NCI-H2227 treated with DMSO at 0.1 percent for 48 hours (cell line): ENCODE results near the gene ETFA.

ENCODE experiments used
- DNase-seq: peaks from one replicate; lab custom pipeline; 2025; lab: John Stamatoyannopoulos, UW

The ETFA gene

GRCh38 chr15:76311100-76311953 lies at the start of gene ETFA:
ETFA (minus strand) TSS chr15:76311469; CDS start chr15:76311388, 81 bp downstream.
- DNase-seq: peak; percentile 87

GRCh38 chr15:76360416-76360815 lies 49.1 kb upstream of the ETFA start:
- no peak for DNase-seq

GRCh38 chr15:76359152-76359551 lies 47.9 kb upstream of the ETFA start:
- DNase-seq: no peak

- DNase-seq: no peak
Observed at GRCh38 chr15:76358453-76358852, 47.2 kb upstream of the ETFA start.

GRCh38 chr15:76354823-76355440 lies 43.7 kb upstream of the ETFA start:
- no peak for DNase-seq

- no peak for DNase-seq
Observed at GRCh38 chr15:76353903-76354302, 42.6 kb upstream of the ETFA start.

GRCh38 chr15:76353023-76353577 lies 41.8 kb upstream of the ETFA start:
- no peak for DNase-seq

- no peak for DNase-seq
Observed at GRCh38 chr15:76349301-76350070, 38.2 kb upstream of the ETFA start.

GRCh38 chr15:76347482-76348055 lies 36.3 kb upstream of the ETFA start:
- no peak for DNase-seq

- DNase-seq: no peak
Observed at GRCh38 chr15:76346669-76347481, 35.6 kb upstream of the ETFA start.

GRCh38 chr15:76345880-76346668 lies 34.8 kb upstream of the ETFA start:
- no peak for DNase-seq

GRCh38 chr15:76345583-76345879 lies 34.3 kb upstream of the ETFA start:
- no peak for DNase-seq

GRCh38 chr15:76344893-76345582 lies 33.8 kb upstream of the ETFA start:
- DNase-seq: no peak

- no peak for DNase-seq
Observed at GRCh38 chr15:76343313-76343996, 32.2 kb upstream of the ETFA start.

GRCh38 chr15:76342382-76343201 lies 31.3 kb upstream of the ETFA start:
- DNase-seq: no peak

GRCh38 chr15:76342058-76342381 lies 30.8 kb upstream of the ETFA start:
- no peak for DNase-seq

GRCh38 chr15:76341366-76342057 lies 30.2 kb upstream of the ETFA start:
- DNase-seq: no peak

GRCh38 chr15:76340803-76341365 lies 29.6 kb upstream of the ETFA start:
- no peak for DNase-seq
